ENCODE data around the gene CTNND1. TPM values are rescaled to one million over a fixed set of nuclear protein-coding genes. Genes with fewer than 3 reads are reported as not detected.

CTNND1 gene
- total RNA-seq, 2 donors from 2014 or later: 375 to 416 TPM

- H3K4me1 ChIP-seq: no peaks in the 10 kb centered on the region
- no peak overlapping the region for H3K27ac ChIP-seq
- H3K9ac ChIP-seq (ENCODE audit: low read depth in 2 of 2, low read length in 2 of 2): no peak overlapping the region
- no peak for DNase-seq
- no peak for TF ChIP-seq CTCF (IDR thresholded peaks at IDR 0.05)
- intact Hi-C loops (cut with DNase I): no loop called here
- no peaks in the 10 kb centered on the region for H3K9me3 ChIP-seq
- H3K36me3 ChIP-seq: peaks cover 43% of the 10 kb centered on the region
- H3K4me3 ChIP-seq: no peak overlapping the region
- no peaks in the 10 kb centered on the region for H3K27me3 ChIP-seq
Measured at GRCh38 chr11:57812634-57813033, 51.0 kb downstream of the CTNND1 start.

- H3K9ac ChIP-seq (ENCODE audit: low read depth in 2 of 2, low read length in 2 of 2): no peak overlapping the region
- no peak for DNase-seq
- H3K4me3 ChIP-seq: no peak overlapping the region
- H3K27ac ChIP-seq: no peak overlapping the region
- H3K36me3 ChIP-seq: peaks cover 32% of the 10 kb centered on the region
- no peaks in the 10 kb centered on the region for H3K4me1 ChIP-seq
- H3K27me3 ChIP-seq: no peaks in the 10 kb centered on the region
- intact Hi-C loops (cut with DNase I): no loop called here
- no peaks in the 10 kb centered on the region for H3K9me3 ChIP-seq
- TF ChIP-seq CTCF (IDR thresholded peaks at IDR 0.05): no peak
Measured at GRCh38 chr11:57815476-57815875, 53.9 kb downstream of the CTNND1 start.

GRCh38 chr11:57815877-57816276 is 54.3 kb downstream of the CTNND1 start:
- Histone ChIP-seq H3K27ac (no peak overlapping the region), H3K36me3 (peaks cover 28% of the 10 kb centered on the region), H3K9me3 (no peaks in the 10 kb centered on the region), H3K4me3 (no peak overlapping the region), H3K4me1 (no peaks in the 10 kb centered on the region), H3K9ac (ENCODE audit: low read depth in 2 of 2, low read length in 2 of 2) (no peak overlapping the region), H3K27me3 (no peaks in the 10 kb centered on the region)
- TF ChIP-seq CTCF (IDR thresholded peaks at IDR 0.05): no peak
- DNase-seq: no peak
- intact Hi-C loops (cut with DNase I): no loop called here

GRCh38 chr11:57818812-57819211 is 57.2 kb downstream of the CTNND1 start:
- Histone ChIP-seq H3K4me1 (no peaks in the 10 kb centered on the region), H3K27ac (peak overlapping the region; percentile 22), H3K4me3 (no peak overlapping the region), H3K9me3 (no peaks in the 10 kb centered on the region), H3K9ac (ENCODE audit: low read depth in 2 of 2, low read length in 2 of 2) (no peak overlapping the region), H3K36me3 (peaks cover 18% of the 10 kb centered on the region), H3K27me3 (no peaks in the 10 kb centered on the region)
- intact Hi-C loops (cut with DNase I): no loop called here
- no peak for TF ChIP-seq CTCF (IDR thresholded peaks at IDR 0.05)
- DNase-seq: no peak

GRCh38 chr11:57819252-57819979 is 57.8 kb downstream of the CTNND1 start:
- Histone ChIP-seq H3K9me3 (no peaks in the 10 kb centered on the region), H3K4me3 (no peak overlapping the region), H3K9ac (ENCODE audit: low read depth in 2 of 2, low read length in 2 of 2) (no peak overlapping the region), H3K27ac (peak overlapping the region; percentile 22), H3K27me3 (no peaks in the 10 kb centered on the region), H3K4me1 (no peaks in the 10 kb centered on the region), H3K36me3 (peaks cover 14% of the 10 kb centered on the region)
- intact Hi-C loops (cut with DNase I): no loop called here
- DNase-seq: no peak
- TF ChIP-seq CTCF (IDR thresholded peaks at IDR 0.05): no peak

All from colonic mucosa (tissue), 4 donors.